A549 (cell line): ENCODE results near the gene KRTAP4-4. TPM values are rescaled to one million over a fixed set of nuclear protein-coding genes. Genes with fewer than 3 reads are reported as not detected.

Experiments used
- ATAC-seq, 2 experiments: fragments of 200-7000 bp in 1 of 2; fragments of >200 bp in 1 of 2; cut with Nextera tagmentation in 1 of 2; cut with Tn5 transposase in 1 of 2; 3 replicates each; pipeline versions ENCODE4 v1.8.0 to v1.9.1; 2018 to 2020; ENCODE audit warnings: mild to moderate bottlenecking in 1 of 2, moderate library complexity in 1 of 2
- CTCF ChIA-PET: fragments of 300-600 bp; sonication (Branson Sonifier 250); formaldehyde crosslinking; extraction: SDS; loops from one replicate; lab custom pipeline; 2021; ENCODE audit warnings: antibody characterized with exemption, inconsistent platforms; lab: Yijun Ruan, JAX
- POLR2A ChIA-PET: fragments of 350-600 bp; formaldehyde crosslinking; extraction: SDS; loops from one replicate; lab custom pipeline; 2021; ENCODE audit warnings: antibody characterized with exemption, inconsistent platforms; lab: Yijun Ruan, JAX
- DNase-seq, 2 experiments: peaks; one replicate each; pipeline versions ENCODE4 v3.0.0 to v3.0.0-alpha.2; 2011 to 2016; ENCODE audit warnings: low read depth in 1 of 2, low spot score in 1 of 2
- FAIRE-seq: peaks from 2 replicates; lab custom pipeline; 2011; peaks lifted over from hg19 to GRCh38; lab: Jason Lieb, UNC
- H3K27ac ChIP-seq, 2 experiments: fragments of >200 bp; sonication (Bioruptor Twin); formaldehyde crosslinking; 3 replicates each; pipeline ENCODE4 v1.5.1; 2016 to 2017
- H3K4me1 ChIP-seq: fragments of >200 bp; sonication (Bioruptor Twin); formaldehyde crosslinking; 3 replicates; pipeline ENCODE4 v1.6.1; 2016
- H3K4me2 ChIP-seq: fragments of >200 bp; sonication (Bioruptor Twin); formaldehyde crosslinking; 3 replicates; pipeline ENCODE4 v1.6.1; 2016
- H3K4me3 ChIP-seq: fragments of >200 bp; sonication (Bioruptor Twin); formaldehyde crosslinking; 3 replicates; pipeline ENCODE4 v1.5.1; 2016
- H3K9me3 ChIP-seq: fragments of >200 bp; sonication (Bioruptor Twin); formaldehyde crosslinking; 3 replicates; pipeline ENCODE4 v1.6.1; 2016
- BCL3 ChIP-seq: fragments of >200 bp; sonication (Bioruptor Twin); formaldehyde crosslinking; IDR thresholded peaks from 3 replicates; pipeline ENCODE4 v1.6.1; 2016
- CBX2 ChIP-seq: fragments of 200-600 bp; sonication (generic); IDR thresholded peaks from 2 replicates; pipeline ENCODE4 v1.6.1; 2016; ENCODE audit warnings: low read depth, mild to moderate bottlenecking, borderline replicate concordance
- CBX8 ChIP-seq: fragments of 200-600 bp; sonication (generic); IDR thresholded peaks from 2 replicates; pipeline ENCODE4 v1.6.1; 2016
- EHF ChIP-seq: fragments of 250-450 bp; sonication (Bioruptor Pico); IDR thresholded peaks from 2 replicates; pipeline ENCODE4 v1.5.0; 2020; ENCODE audit warnings: mild to moderate bottlenecking
- EP300 ChIP-seq, 2 experiments: fragments of >200 bp; sonication (Bioruptor Twin); formaldehyde crosslinking; IDR thresholded peaks; 2 replicates in 1 of 2; 3 replicates in 1 of 2; pipeline ENCODE4 v1.6.1; 2016 to 2017
- FOSB ChIP-seq: fragments of 250-450 bp; sonication (Bioruptor Pico); IDR thresholded peaks from 2 replicates; pipeline ENCODE4 v1.5.0; 2020; ENCODE audit warnings: mild to moderate bottlenecking, moderate library complexity
- FOSL2 ChIP-seq, 2 experiments: fragments of 450-650 bp in 1 of 2; fragments of >200 bp in 1 of 2; sonication (Bioruptor Twin) in 1 of 2; formaldehyde crosslinking; IDR thresholded peaks; 2 replicates each; pipeline versions ENCODE4 v1.5.0 to v1.6.1; 2016 to 2020; ENCODE audit warnings: mild to moderate bottlenecking in 1 of 2, moderate library complexity in 1 of 2
- HOXB5 ChIP-seq: fragments of 250-450 bp; sonication (Bioruptor Pico); IDR thresholded peaks from 2 replicates; pipeline ENCODE4 v1.5.0; 2020; ENCODE audit warnings: mild to moderate bottlenecking, moderate library complexity
- JUN ChIP-seq, 2 experiments: fragments of >200 bp; sonication (Bioruptor Twin); formaldehyde crosslinking; IDR thresholded peaks; 2 replicates in 1 of 2; 3 replicates in 1 of 2; pipeline ENCODE4 v1.6.1; 2016 to 2017
- JUNB ChIP-seq: fragments of >200 bp; sonication (Bioruptor Twin); formaldehyde crosslinking; IDR thresholded peaks from 2 replicates; pipeline ENCODE4 v1.6.1; 2016
- MAZ ChIP-seq: fragments of 150-350 bp; IDR thresholded peaks from 2 replicates; pipeline ENCODE4 v1.6.1; 2014; ENCODE audit warnings: antibody characterized with exemption, low read depth, low read length, borderline replicate concordance
- NFE2L2 ChIP-seq: fragments of 150-350 bp; conservative IDR thresholded peaks from 2 replicates; pipeline ENCODE4 v1.6.1; 2014; ENCODE audit warnings: low read length
- NPAS2 ChIP-seq: fragments of 250-450 bp; sonication (Bioruptor Pico); IDR thresholded peaks from 2 replicates; pipeline ENCODE4 v1.8.0; 2022; ENCODE audit warnings: mild to moderate bottlenecking, moderate library complexity, borderline replicate concordance
- POLR2AphosphoS2 ChIP-seq: conservative IDR thresholded peaks from 2 replicates; pipeline ENCODE4 v1.6.1; 2012; ENCODE audit warnings: low read length, improper control_type of control experiment, inconsistent platforms
- RARB ChIP-seq: fragments of 250-450 bp; sonication (Bioruptor Pico); IDR thresholded peaks from 2 replicates; pipeline ENCODE4 v1.8.0; 2021; ENCODE audit warnings: mild to moderate bottlenecking, moderate library complexity
- RFX5 ChIP-seq: fragments of 450-650 bp; IDR thresholded peaks from 2 replicates; pipeline ENCODE4 v1.7.1; 2014; ENCODE audit warnings: antibody characterized with exemption, mild to moderate bottlenecking, moderate library complexity
- TFCP2L1 ChIP-seq: fragments of 250-450 bp; sonication (Bioruptor Pico); IDR thresholded peaks from 2 replicates; pipeline ENCODE4 v1.5.0; 2021; ENCODE audit warnings: mild to moderate bottlenecking
- TP53 ChIP-seq: fragments of 250-450 bp; sonication (Bioruptor Pico); IDR thresholded peaks from 2 replicates; pipeline ENCODE4 v1.5.0; 2021; ENCODE audit warnings: mild to moderate bottlenecking, moderate library complexity
- USF2 ChIP-seq: fragments of 450-650 bp; IDR thresholded peaks from 2 replicates; pipeline ENCODE4 v1.6.1; 2014; ENCODE audit warnings: antibody characterized with exemption
- ZC3H11A ChIP-seq: fragments of 450-650 bp; IDR thresholded peaks from 2 replicates; pipeline ENCODE4 v1.6.1; 2014; ENCODE audit warnings: antibody characterized with exemption, mild to moderate bottlenecking
- ZNF302 ChIP-seq: fragments of 250-450 bp; sonication (Bioruptor Pico); IDR thresholded peaks from 2 replicates; pipeline ENCODE4 v1.9.0; 2021; ENCODE audit warnings: inconsistent platforms, mild to moderate bottlenecking, moderate library complexity
- WGBS: methylation state at CpG from one replicate; pipeline ENCODE4 v1.1.6; 2017; ENCODE audit errors: missing lambda C conversion rate; 5-methylcytosine and 5-hydroxymethylcytosine counted together
- polyA plus RNA-seq, 4 experiments: library from polyadenylated mRNA; depleted of rRNA in 3 of 4; stranded (reverse); fragments of >200 nt; fragmentation: RNase III in 1 of 4; extraction: RNeasy Plus Mini Kit Qiagen cat#74134 plus additional on column Dnase treatment in 1 of 4; gene quantifications; 2 replicates in 3 of 4; 3 replicates in 1 of 4; pipeline ENCODE4 v1.2.3, GENCODE V29; 2011 to 2017
- TF ChIP-seq, protein P1 (sequence below): IDR thresholded peaks from 2 replicates; pipeline ENCODE4 v1.6.1; 2012
- TF ChIP-seq, protein P2 (sequence below): fragments of >200 bp; sonication (Bioruptor Twin); formaldehyde crosslinking; IDR thresholded peaks from 3 replicates; pipeline ENCODE4 v1.5.1; 2016
- TF ChIP-seq, protein P3 (sequence below): fragments of 250-450 bp; sonication (Bioruptor Pico); IDR thresholded peaks from 2 replicates; pipeline ENCODE4 v1.5.0; 2021; ENCODE audit warnings: mild to moderate bottlenecking, moderate library complexity, borderline replicate concordance
- TF ChIP-seq, protein P4 (sequence below): fragments of 150-350 bp; IDR thresholded peaks from 2 replicates; pipeline ENCODE4 v1.6.1; 2014; ENCODE audit warnings: low read depth, mild to moderate bottlenecking, low read length
- TF ChIP-seq, protein P5 (sequence below): fragments of >200 bp; sonication (Bioruptor Twin); formaldehyde crosslinking; IDR thresholded peaks from 2 replicates; pipeline ENCODE4 v1.6.1; 2016

Gene KRTAP4-4
- polyA plus RNA-seq, 2 of the 4 experiments (the other 2 are of a cell fraction): not detected

- Histone ChIP-seq H3K9me3 (peaks cover 31% of the 10 kb centered on the region), H3K4me1 (no peaks in the 10 kb centered on the region), H3K4me3 (no peak overlapping the region), H3K4me2 (no peak overlapping the region), H3K27ac (no peak overlapping the region)
- CTCF ChIA-PET: no interaction called here
- FAIRE-seq (no peak), ATAC-seq (no peak), DNase-seq (no peak)
- POLR2A ChIA-PET: no interaction called here
- 49% methylated on average over 2 of the region's 2 CpGs for WGBS
- no peak for TF ChIP-seq TFCP2L1 (CRISPR knock-in tag)
- no peak for TF ChIP-seq NFE2L2
- no peak for TF ChIP-seq BCL3
- no peak for TF ChIP-seq NPAS2 (CRISPR knock-in tag)
- TF ChIP-seq, protein P1, sequence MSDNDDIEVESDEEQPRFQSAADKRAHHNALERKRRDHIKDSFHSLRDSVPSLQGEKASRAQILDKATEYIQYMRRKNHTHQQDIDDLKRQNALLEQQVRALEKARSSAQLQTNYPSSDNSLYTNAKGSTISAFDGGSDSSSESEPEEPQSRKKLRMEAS: no peak
- TF ChIP-seq, protein P2, sequence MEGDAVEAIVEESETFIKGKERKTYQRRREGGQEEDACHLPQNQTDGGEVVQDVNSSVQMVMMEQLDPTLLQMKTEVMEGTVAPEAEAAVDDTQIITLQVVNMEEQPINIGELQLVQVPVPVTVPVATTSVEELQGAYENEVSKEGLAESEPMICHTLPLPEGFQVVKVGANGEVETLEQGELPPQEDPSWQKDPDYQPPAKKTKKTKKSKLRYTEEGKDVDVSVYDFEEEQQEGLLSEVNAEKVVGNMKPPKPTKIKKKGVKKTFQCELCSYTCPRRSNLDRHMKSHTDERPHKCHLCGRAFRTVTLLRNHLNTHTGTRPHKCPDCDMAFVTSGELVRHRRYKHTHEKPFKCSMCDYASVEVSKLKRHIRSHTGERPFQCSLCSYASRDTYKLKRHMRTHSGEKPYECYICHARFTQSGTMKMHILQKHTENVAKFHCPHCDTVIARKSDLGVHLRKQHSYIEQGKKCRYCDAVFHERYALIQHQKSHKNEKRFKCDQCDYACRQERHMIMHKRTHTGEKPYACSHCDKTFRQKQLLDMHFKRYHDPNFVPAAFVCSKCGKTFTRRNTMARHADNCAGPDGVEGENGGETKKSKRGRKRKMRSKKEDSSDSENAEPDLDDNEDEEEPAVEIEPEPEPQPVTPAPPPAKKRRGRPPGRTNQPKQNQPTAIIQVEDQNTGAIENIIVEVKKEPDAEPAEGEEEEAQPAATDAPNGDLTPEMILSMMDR: no peak
- TF ChIP-seq USF2: no peak
- TF ChIP-seq JUN (IDR thresholded peaks at IDR 0.05): no peak
- TF ChIP-seq CBX8: no peak
- TF ChIP-seq, protein P3, sequence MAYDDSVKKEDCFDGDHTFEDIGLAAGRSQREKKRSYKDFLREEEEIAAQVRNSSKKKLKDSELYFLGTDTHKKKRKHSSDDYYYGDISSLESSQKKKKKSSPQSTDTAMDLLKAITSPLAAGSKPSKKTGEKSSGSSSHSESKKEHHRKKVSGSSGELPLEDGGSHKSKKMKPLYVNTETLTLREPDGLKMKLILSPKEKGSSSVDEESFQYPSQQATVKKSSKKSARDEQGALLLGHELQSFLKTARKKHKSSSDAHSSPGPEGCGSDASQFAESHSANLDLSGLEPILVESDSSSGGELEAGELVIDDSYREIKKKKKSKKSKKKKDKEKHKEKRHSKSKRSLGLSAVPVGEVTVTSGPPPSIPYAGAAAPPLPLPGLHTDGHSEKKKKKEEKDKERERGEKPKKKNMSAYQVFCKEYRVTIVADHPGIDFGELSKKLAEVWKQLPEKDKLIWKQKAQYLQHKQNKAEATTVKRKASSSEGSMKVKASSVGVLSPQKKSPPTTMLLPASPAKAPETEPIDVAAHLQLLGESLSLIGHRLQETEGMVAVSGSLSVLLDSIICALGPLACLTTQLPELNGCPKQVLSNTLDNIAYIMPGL: no peak
- no peak for TF ChIP-seq EHF (CRISPR knock-in tag)
- TF ChIP-seq ZC3H11A: no peak
- TF ChIP-seq ZNF302 (CRISPR knock-in tag): no peak
- TF ChIP-seq JUNB: no peak
- TF ChIP-seq FOSL2 (IDR thresholded peaks at IDR 0.05): no peak
- no peak for TF ChIP-seq FOSL2 (CRISPR knock-in tag; IDR thresholded peaks at IDR 0.05)
- no peak for TF ChIP-seq RARB (CRISPR knock-in tag)
- TF ChIP-seq FOSB (CRISPR knock-in tag): no peak
These were observed 15.3 kb downstream of the KRTAP4-4 start for GRCh38 chr17:41145261-41145660.

- 61% methylated on average over 1 of the region's 1 CpG for WGBS
- no peak overlapping the region for H3K4me3 ChIP-seq
- DNase-seq: no peak
- no peaks in the 10 kb centered on the region for H3K4me1 ChIP-seq
- no peak overlapping the region for H3K4me2 ChIP-seq
- POLR2A ChIA-PET: no interaction called here
- peaks cover 35% of the 10 kb centered on the region for H3K9me3 ChIP-seq
- no peak for ATAC-seq
- H3K27ac ChIP-seq: no peak overlapping the region
- TF ChIP-seq USF2 (no peak), FOSB (CRISPR knock-in tag) (no peak), EP300 (IDR thresholded peaks at IDR 0.05) (no peak), TP53 (CRISPR knock-in tag) (no peak), RFX5 (no peak), CBX2 (no peak), MAZ (no peak), FOSL2 (IDR thresholded peaks at IDR 0.05) (no peak), FOSL2 (CRISPR knock-in tag; IDR thresholded peaks at IDR 0.05) (no peak), POLR2AphosphoS2 (no peak), HOXB5 (CRISPR knock-in tag) (no peak)
- TF ChIP-seq, protein P2: no peak
- TF ChIP-seq, protein P4, sequence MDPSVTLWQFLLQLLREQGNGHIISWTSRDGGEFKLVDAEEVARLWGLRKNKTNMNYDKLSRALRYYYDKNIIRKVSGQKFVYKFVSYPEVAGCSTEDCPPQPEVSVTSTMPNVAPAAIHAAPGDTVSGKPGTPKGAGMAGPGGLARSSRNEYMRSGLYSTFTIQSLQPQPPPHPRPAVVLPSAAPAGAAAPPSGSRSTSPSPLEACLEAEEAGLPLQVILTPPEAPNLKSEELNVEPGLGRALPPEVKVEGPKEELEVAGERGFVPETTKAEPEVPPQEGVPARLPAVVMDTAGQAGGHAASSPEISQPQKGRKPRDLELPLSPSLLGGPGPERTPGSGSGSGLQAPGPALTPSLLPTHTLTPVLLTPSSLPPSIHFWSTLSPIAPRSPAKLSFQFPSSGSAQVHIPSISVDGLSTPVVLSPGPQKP: no peak
- TF ChIP-seq, protein P5, sequence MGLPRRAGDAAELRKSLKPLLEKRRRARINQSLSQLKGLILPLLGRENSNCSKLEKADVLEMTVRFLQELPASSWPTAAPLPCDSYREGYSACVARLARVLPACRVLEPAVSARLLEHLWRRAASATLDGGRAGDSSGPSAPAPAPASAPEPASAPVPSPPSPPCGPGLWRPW: no peak
- CTCF ChIA-PET: no interaction called here
- no peak for FAIRE-seq
These were observed 15.7 kb downstream of the KRTAP4-4 start for GRCh38 chr17:41144846-41145245.
